HUES64 (cell line): ENCODE results near the gene TMEM132C.

ENCODE experiments used
- H3K27ac ChIP-seq: 2 replicates; pipeline ENCODE4 v1.7.0; 2013; ENCODE audit warnings: low read depth, low read length, inconsistent platforms
- H3K27me3 ChIP-seq: 2 replicates; pipeline ENCODE4 v1.6.1; 2013; ENCODE audit warnings: mild to moderate bottlenecking, low read length; ENCODE audit not compliant: insufficient read depth
- H3K36me3 ChIP-seq: 2 replicates; pipeline ENCODE4 v1.6.1; 2013; ENCODE audit warnings: mild to moderate bottlenecking, low read length; ENCODE audit not compliant: insufficient read depth
- H3K4me1 ChIP-seq: 2 replicates; pipeline ENCODE4 v1.6.1; 2013; ENCODE audit warnings: mild to moderate bottlenecking, low read length, moderate library complexity; ENCODE audit not compliant: insufficient read depth
- H3K4me3 ChIP-seq: 2 replicates; pipeline ENCODE4 v1.5.1; 2013; ENCODE audit warnings: mild to moderate bottlenecking, low read length, moderate library complexity
- H3K9ac ChIP-seq: 2 replicates; pipeline ENCODE4 v1.6.1; 2013; ENCODE audit warnings: mild to moderate bottlenecking, low read depth, low read length
- H3K9me3 ChIP-seq: 2 replicates; pipeline ENCODE4 v1.6.1; 2013; ENCODE audit warnings: low read depth, low read length; ENCODE audit not compliant: insufficient read depth
- WGBS: fragments of 150-250, 120-280 bp; methylation state at CpG from one replicate; pipeline ENCODE4 v1.1.7; 2013; ENCODE audit warnings: missing lambda C conversion rate; 5-methylcytosine and 5-hydroxymethylcytosine counted together

The TMEM132C gene

DNA sequence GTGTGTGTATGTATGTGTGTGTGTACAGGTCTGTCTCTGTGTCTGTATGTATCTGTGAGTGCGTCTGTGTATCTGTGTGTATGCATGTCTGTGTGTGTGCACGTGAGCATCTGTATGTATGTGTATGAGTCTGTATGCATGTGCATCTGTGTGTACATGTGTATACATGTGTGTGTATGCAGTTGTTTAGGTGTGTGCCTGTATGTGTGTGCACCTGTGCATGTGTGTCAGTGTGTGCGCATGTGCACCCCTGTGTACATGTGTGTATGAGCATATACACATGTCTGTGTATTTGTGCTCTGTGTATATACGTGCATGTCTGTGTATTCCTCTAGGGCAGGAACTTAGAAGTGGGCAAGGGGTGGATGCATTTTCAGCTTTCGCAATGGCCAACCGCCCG is 116.0 kb downstream of the TMEM132C start:
- no peak overlapping the region for H3K4me3 ChIP-seq
- H3K36me3 ChIP-seq, result no peaks in the 10 kb centered on the region
- H3K9me3 ChIP-seq, result no peaks in the 10 kb centered on the region
- H3K27ac ChIP-seq, result no peak overlapping the region
- H3K27me3 ChIP-seq, result peaks cover 46% of the 10 kb centered on the region
- no peak overlapping the region for H3K9ac ChIP-seq
- 69% methylated on average over 7 of the region's 7 CpGs for WGBS
- peaks cover 28% of the 10 kb centered on the region for H3K4me1 ChIP-seq

DNA sequence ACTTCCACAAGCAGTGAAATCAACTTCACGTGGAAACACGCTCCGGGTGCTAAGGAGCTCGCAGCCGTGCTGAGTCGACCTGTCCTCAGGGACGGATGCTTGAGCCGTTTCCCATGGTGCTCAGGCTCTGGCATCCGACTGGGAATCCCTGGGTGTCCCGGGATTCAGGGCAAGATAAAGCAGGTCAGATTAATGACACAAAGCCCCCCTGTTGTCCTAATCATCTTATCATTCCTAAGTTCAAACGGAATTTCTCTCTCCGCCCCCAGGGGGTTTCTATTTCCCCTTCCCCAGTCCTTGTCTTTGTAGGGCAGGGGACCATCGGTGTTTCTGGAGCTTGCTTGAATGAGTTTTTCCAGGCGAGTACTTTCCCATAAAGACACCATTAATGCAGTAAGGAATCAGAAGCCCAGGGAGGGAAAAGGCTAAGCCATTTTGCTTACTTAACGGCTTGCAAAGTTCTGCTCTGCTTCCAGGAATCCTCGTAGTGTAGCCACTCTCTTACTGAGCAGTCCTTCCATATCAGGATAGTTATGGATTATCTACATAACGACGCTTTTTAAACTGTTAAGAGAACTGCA is 116.5 kb downstream of the TMEM132C start:
- H3K9me3 ChIP-seq, result no peaks in the 10 kb centered on the region
- WGBS, result 26% methylated on average over 18 of the region's 18 CpGs
- H3K4me3 ChIP-seq, result no peak overlapping the region
- no peak overlapping the region for H3K27ac ChIP-seq
- peaks cover 28% of the 10 kb centered on the region for H3K4me1 ChIP-seq
- no peak overlapping the region for H3K9ac ChIP-seq
- peaks cover 46% of the 10 kb centered on the region for H3K27me3 ChIP-seq
- H3K36me3 ChIP-seq, result no peaks in the 10 kb centered on the region

DNA sequence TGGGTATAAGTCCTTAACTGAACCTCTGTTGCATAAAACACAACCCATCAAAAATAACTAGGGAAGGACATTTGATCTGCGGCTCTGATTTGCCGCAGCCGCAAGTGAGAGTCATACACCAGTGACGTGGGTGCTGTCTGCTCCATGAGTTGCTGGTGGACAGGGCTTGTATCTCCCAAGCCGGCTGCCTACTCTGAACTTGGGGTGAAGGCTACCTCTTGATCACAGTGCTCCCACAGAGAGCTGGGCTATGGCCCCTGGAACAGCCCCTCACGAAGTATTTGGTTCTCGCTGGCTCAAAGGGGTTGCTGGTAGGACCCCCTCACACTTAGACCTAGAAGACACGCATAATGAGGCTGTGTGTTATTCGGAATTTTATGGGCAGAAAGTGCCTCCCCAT is 118.8 kb downstream of the TMEM132C start:
- Histone ChIP-seq H3K9me3 (no peaks in the 10 kb centered on the region), H3K27me3 (peaks cover 33% of the 10 kb centered on the region), H3K4me1 (peaks cover 28% of the 10 kb centered on the region), H3K9ac (no peak overlapping the region), H3K36me3 (no peaks in the 10 kb centered on the region), H3K4me3 (no peak overlapping the region), H3K27ac (no peak overlapping the region)
- 98% methylated on average over 9 of the region's 9 CpGs for WGBS

DNA sequence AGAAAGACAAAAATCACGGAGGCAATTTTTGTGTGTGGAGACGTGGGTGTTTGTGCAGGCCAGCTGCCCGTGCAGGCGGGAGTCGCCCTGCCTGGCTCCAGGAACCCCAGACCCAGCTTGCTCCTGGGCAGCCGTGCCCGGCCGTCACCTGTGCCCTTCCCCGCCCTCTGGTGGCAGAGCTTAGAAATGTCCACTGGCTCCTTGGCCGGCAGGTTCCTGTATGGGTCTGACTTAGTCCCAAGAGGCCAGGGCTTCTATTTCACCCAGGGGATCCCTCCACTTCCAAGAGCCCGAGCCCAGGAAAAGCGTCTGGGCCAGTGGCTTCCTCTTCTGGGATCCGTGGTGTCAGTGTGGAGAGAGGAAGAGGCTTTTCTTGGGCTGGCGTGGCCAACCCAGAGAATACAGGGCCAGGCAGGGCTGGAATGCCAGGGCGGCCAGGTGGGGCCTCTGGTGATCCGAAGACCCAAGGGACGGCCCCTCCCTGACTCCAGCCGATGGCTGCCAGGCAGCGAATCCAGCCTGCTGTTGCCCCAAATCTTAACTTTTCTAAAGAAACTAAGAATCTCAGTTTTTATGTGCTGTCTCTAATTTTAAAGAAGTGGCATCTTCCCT is 120.9 kb downstream of the TMEM132C start:
- no peaks in the 10 kb centered on the region for H3K9me3 ChIP-seq
- H3K27ac ChIP-seq, result no peak overlapping the region

DNA sequence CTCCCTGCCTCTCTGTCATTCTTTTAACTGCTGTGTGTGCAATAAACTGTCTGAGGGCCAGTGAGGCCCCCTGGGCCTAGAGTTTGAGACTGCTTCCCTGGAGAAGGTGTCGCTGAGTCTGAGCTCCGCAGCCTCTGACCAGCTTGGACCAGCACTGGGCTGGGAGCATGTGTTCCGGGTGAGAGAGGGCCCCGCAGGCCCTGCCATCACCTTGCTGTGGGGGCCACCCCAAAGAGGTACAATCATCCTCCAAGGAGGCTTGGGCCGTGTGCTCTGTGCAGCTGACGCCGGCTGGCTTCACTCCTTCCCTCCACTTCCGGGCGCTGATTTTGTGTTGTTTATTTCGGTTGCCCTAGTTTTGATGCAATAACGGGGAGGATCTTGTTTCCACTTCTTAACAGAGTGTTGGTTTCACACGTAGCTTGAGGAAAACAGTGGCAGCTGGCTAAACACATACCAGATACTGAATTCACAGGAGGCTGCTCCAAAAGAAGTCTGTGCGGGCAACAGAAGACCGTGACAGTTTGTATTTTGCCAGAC is 121.6 kb downstream of the TMEM132C start:
- no peak overlapping the region for H3K4me3 ChIP-seq
- H3K9ac ChIP-seq, result no peak overlapping the region
- no peak overlapping the region for H3K27ac ChIP-seq
- peaks cover 8% of the 10 kb centered on the region; the same call in 1 of the 2 replicates for H3K4me1 ChIP-seq
- H3K9me3 ChIP-seq, result no peaks in the 10 kb centered on the region
- H3K36me3 ChIP-seq, result no peaks in the 10 kb centered on the region
- H3K27me3 ChIP-seq, result peaks cover 11% of the 10 kb centered on the region
- 92% methylated on average over 14 of the region's 14 CpGs for WGBS

More for the DNA sequence above, 120.9 kb downstream of the TMEM132C start:
- peaks cover 14% of the 10 kb centered on the region for H3K27me3 ChIP-seq
- H3K9ac ChIP-seq, result no peak overlapping the region
- no peaks in the 10 kb centered on the region for H3K36me3 ChIP-seq
- H3K4me3 ChIP-seq, result no peak overlapping the region
- peaks cover 10% of the 10 kb centered on the region; the same call in 1 of the 2 replicates for H3K4me1 ChIP-seq
- 43% methylated on average over 19 of the region's 19 CpGs for WGBS

DNA sequence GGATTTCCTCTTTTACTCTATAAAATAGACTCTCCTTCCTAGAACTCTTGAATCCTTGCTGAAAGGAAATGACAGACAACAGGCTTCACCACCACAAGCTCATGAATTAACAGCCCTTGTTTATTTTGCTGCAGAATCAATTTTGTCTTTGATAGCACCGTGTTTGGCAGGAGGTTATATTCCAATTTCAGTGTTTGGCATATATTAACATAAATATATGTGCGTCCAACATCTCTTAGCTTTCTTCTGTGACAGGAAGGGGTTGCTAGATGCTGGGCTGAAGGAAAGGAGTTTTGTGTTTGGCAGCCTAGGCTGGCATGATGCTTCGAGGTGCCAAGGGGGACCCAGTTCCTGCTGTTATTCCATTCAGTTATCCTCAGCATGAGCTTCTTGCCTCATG is 126.4 kb downstream of the TMEM132C start:
- Histone ChIP-seq H3K27me3 (no peaks in the 10 kb centered on the region), H3K36me3 (no peaks in the 10 kb centered on the region), H3K4me3 (no peak overlapping the region), H3K9ac (no peak overlapping the region), H3K9me3 (no peaks in the 10 kb centered on the region), H3K27ac (no peak overlapping the region), H3K4me1 (no peaks in the 10 kb centered on the region)
- 100% methylated on average over 2 of the region's 3 CpGs for WGBS

DNA sequence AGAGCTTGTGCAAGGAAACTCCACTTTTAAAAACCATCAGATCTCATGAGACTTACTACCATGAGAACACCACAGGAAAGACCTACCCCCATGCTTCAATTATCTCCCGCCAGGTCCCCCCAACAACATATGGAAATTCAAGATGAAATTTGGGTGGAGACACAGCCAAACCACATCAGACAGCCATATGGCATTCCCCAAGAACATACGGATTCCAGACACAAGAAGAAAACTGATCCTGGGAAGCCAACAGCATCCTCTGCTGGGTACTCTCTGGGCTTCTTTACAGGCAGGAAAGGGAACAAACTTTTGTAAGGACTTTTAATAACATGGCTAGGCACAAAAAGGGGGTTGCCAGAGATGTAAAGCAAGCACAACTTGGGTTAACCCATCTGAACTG is 127.2 kb downstream of the TMEM132C start:
- no peak overlapping the region for H3K27ac ChIP-seq
- no peaks in the 10 kb centered on the region for H3K27me3 ChIP-seq
- H3K4me3 ChIP-seq, result no peak overlapping the region
- peaks cover 3% of the 10 kb centered on the region; the same call in 1 of the 2 replicates for H3K4me1 ChIP-seq
- 98% methylated on average over 2 of the region's 2 CpGs for WGBS
- no peaks in the 10 kb centered on the region for H3K36me3 ChIP-seq
- H3K9ac ChIP-seq, result no peak overlapping the region
- no peaks in the 10 kb centered on the region for H3K9me3 ChIP-seq

DNA sequence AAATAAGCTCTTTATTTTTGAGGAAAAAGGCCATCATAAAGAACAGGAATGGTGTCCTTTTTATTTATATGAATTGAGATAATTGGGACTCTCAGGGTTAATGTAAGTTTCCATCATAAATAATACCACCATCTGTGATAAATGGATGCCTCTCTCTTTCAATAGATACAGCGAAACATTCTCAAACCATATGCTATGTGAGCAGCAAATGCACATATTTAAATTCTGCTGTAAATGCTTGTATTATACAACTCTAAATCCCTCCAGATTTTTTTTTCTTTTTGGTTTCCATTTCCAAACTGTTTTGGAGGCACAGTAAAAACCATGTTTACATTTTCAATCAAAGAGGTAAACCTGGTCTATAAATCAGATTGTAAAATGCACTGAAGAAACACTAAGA is 132.3 kb downstream of the TMEM132C start:
- WGBS, result 91% methylated on average over 1 of the region's 1 CpG

DNA sequence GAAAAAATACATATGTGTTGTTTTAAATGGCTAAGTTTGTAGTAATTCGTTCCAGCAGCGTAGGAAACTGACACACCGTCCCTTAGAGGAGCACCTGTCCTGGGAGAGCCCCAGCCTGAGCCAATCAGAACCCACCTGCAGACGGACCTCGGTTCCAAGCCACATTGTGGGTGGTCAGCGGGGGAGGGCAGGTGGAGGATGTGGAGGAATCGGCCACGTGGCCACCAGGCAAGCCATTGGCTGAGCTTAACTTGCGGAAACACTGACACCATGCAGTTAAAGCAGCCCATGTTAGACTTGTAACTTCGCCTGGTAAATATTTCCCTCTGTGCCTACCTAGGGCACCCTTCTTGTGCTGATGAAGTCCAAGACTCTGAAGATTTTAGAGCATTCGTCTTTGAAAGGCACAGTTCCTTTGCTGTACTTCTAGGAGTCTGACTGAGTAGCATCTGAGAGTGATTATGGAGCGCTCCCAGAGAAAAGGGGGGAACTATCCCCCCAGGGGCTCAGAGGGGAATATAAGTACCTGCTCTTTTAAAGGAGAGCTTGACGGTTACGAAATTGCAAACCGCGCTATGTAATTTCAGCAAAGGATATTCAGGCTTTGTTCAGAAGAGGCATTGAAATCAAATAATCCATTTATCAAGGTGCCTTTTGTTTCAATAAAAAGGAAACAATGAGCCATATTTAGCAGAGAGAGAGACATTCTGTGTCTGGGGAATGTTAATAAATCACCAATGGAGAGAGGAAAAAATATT is 135.7 kb downstream of the TMEM132C start:
- Histone ChIP-seq H3K36me3 (no peaks in the 10 kb centered on the region), H3K4me3 (no peak overlapping the region), H3K9me3 (no peaks in the 10 kb centered on the region), H3K4me1 (peaks cover 18% of the 10 kb centered on the region), H3K27ac (no peak overlapping the region), H3K9ac (no peak overlapping the region), H3K27me3 (no peaks in the 10 kb centered on the region)
- WGBS, result 73% methylated on average over 16 of the region's 16 CpGs

More for the DNA sequence above, 132.3 kb downstream of the TMEM132C start:
- Histone ChIP-seq H3K4me1 (peaks cover 18% of the 10 kb centered on the region), H3K4me3 (no peak overlapping the region), H3K9ac (no peak overlapping the region), H3K27me3 (no peaks in the 10 kb centered on the region), H3K27ac (no peak overlapping the region), H3K9me3 (no peaks in the 10 kb centered on the region), H3K36me3 (no peaks in the 10 kb centered on the region)

DNA sequence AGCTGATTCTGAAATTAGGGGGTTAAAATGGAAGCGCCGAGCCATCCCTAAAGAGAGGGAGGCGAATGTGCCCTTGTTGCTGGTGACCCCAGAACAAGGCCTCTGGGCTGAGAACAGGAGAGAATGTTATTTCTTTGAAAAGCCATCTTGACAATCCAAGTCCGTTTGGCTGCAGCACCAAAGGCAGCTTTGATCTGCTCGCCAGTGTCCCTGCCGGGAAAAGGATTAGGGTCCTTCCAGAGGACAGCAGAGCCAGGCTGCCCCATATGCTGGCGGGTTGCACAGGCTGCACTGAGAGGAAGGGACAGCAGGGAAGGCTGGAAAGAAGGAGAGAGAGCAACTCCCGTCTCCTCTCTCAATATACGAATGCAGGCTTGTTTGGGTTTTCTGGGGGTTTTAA is 141.7 kb downstream of the TMEM132C start:
- Histone ChIP-seq H3K27me3 (no peaks in the 10 kb centered on the region), H3K9me3 (no peaks in the 10 kb centered on the region), H3K4me1 (peaks cover 12% of the 10 kb centered on the region; the same call in 1 of the 2 replicates), H3K36me3 (no peaks in the 10 kb centered on the region), H3K27ac (no peak overlapping the region), H3K9ac (no peak overlapping the region), H3K4me3 (no peak overlapping the region)
- WGBS, result 75% methylated on average over 9 of the region's 9 CpGs

DNA sequence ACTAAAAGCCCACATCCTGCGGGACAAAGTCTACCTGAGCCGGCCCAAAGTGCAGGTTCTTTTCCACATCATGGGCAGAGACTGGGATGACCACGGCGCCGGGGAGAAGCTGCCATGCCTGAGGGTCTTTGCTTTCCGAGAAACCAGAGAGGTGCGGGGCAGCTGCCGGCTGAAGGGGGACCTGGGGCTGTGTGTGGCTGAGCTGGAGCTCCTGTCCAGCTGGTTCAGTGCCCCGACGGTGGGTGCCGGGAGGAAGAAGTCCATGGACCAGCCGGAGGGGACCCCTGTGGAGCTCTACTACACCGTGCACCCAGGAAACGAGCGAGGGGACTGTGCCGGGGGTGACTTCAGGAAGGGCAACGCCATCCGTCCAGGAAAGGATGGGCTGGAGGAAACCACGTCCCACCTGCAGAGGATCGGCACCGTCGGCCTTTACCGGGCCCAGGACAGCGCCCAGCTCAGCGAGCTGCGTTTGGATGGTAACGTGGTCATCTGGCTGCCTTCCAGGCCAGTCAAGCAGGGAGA is 148.1 kb downstream of the TMEM132C start:
- Histone ChIP-seq H3K36me3 (no peaks in the 10 kb centered on the region), H3K9ac (no peak overlapping the region), H3K27ac (no peak overlapping the region), H3K27me3 (no peaks in the 10 kb centered on the region), H3K4me3 (no peak overlapping the region), H3K9me3 (no peaks in the 10 kb centered on the region), H3K4me1 (no peaks in the 10 kb centered on the region)
- WGBS, result 94% methylated on average over 27 of the region's 27 CpGs
